Testis (tissue), 3 donors: ENCODE measurements around the gene GPR161. TPM values are rescaled to one million over a fixed set of nuclear protein-coding genes. Genes with fewer than 3 reads are reported as not detected.

Experiments
- DNase-seq: peaks from one replicate; pipeline ENCODE4 v3.0.0-alpha.2; 2019
- H3K27ac ChIP-seq, 2 donors: fragments of 200-600 bp; sonication (generic); one replicate each; pipeline ENCODE4 v1.5.1; 2019
- H3K27me3 ChIP-seq: fragments of 200-600 bp; sonication (generic); one replicate; pipeline ENCODE4 v1.5.1; 2019
- H3K36me3 ChIP-seq: fragments of 200-600 bp; sonication (generic); one replicate; pipeline ENCODE4 v1.5.1; 2017; ENCODE audit warnings: low read depth; ENCODE audit errors: missing control alignments
- H3K4me1 ChIP-seq: fragments of 200-600 bp; sonication (generic); one replicate; pipeline ENCODE4 v1.5.1; 2019
- H3K4me3 ChIP-seq, 2 donors: fragments of 200-600 bp; sonication (generic); one replicate each; pipeline ENCODE4 v1.5.1; 2017 to 2019
- H3K9me3 ChIP-seq: fragments of 200-600 bp; sonication (generic); one replicate; pipeline ENCODE4 v1.5.1; 2017
- POLR2A ChIP-seq: fragments of 450-650 bp; IDR thresholded peaks from one replicate; pipeline ENCODE4 v1.6.1; 2017; ENCODE audit warnings: antibody characterized with exemption, mild to moderate bottlenecking, moderate library complexity
- WGBS, 2 donors: methylation state at CpG; one replicate each; pipeline ENCODE4 v1.1.5; 2018; 5-methylcytosine and 5-hydroxymethylcytosine counted together
- intact Hi-C: fragments of 100-400 bp; cut with DNase I; formaldehyde crosslinking; loops from one replicate; pipeline ENCODE4 v1.15.1; 2023; ENCODE audit warnings: low total_unique reads
- polyA plus RNA-seq: library from polyadenylated mRNA; stranded (reverse); fragments of 350-450 nt; fragmentation: Illumina TruSeq; extraction: RNeasy Lipid Tissue Mini Kit (QIAGEN cat#74804); gene quantifications from one replicate; pipeline ENCODE4 v1.2.3, GENCODE V29; 2014; ENCODE audit warnings: low read depth, low replicate concordance; ENCODE audit not compliant: insufficient read depth
- total RNA-seq, 2 donors: library from RNA; depleted of rRNA; stranded (reverse); fragments of >200 nt; gene quantifications; one replicate each; pipeline ENCODE4 v1.2.3, GENCODE V29; 2016
- TF ChIP-seq, protein P1 (sequence below), 3 experiments: fragments of 450-650 bp in 2 of 3; fragments of 200-600 bp in 1 of 3; sonication (generic) in 1 of 3; IDR thresholded peaks; one replicate each; pipeline ENCODE4 v1.5.1; 2016 to 2019; ENCODE audit warnings: antibody characterized with exemption in 3 of 3, mild to moderate bottlenecking in 2 of 3, moderate library complexity in 1 of 3

The GPR161 gene
- total and polyA plus RNA-seq, 3 donors from 2014 or later: 3.7 to 6.7 (median 6.1) TPM

DNA sequence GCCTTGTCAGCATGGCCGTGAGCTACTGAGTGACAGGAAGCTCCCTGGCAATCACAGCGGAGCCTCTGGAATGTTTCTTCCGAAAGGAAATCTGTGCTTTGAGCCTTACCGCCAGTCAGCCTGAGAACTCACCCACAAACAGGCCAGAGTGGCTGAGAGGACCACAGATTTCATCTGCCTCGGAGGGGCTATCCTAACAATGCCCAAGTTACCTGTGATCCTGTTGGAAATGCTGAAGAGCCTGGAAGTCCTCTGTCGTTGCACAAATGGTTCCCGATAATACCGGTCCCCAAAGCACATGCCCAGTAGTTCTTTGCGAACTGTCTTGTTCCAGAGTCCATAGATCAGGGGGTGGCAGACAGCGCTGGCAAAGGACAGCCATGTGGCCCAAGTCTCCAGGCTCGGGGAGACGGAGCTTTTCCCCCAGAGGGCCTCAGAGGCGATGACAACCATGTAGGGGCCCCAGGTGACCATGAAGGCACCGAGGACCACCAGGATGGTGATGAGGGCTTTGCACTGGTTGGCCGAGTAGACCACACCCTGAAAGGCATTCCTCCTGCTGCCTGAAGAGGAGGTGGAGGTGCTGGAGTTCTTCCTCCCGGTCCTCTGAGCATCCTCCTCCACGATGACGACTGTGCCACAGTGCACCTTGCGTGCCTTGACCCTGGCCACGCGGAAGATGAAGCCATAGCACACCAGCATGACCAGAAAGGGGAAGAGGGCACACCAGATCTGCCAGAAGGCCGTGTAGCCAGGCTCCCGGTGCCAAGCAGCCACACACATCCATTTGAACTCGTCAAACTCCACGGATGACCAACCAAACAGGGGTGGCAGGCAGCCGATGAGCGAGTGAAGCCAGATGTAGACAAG, 40.2 kb downstream of the GPR161 start:
- no peak for TF ChIP-seq POLR2A
- TF ChIP-seq, protein P1, sequence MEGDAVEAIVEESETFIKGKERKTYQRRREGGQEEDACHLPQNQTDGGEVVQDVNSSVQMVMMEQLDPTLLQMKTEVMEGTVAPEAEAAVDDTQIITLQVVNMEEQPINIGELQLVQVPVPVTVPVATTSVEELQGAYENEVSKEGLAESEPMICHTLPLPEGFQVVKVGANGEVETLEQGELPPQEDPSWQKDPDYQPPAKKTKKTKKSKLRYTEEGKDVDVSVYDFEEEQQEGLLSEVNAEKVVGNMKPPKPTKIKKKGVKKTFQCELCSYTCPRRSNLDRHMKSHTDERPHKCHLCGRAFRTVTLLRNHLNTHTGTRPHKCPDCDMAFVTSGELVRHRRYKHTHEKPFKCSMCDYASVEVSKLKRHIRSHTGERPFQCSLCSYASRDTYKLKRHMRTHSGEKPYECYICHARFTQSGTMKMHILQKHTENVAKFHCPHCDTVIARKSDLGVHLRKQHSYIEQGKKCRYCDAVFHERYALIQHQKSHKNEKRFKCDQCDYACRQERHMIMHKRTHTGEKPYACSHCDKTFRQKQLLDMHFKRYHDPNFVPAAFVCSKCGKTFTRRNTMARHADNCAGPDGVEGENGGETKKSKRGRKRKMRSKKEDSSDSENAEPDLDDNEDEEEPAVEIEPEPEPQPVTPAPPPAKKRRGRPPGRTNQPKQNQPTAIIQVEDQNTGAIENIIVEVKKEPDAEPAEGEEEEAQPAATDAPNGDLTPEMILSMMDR (IDR thresholded peaks at IDR 0.05): no peak

DNA sequence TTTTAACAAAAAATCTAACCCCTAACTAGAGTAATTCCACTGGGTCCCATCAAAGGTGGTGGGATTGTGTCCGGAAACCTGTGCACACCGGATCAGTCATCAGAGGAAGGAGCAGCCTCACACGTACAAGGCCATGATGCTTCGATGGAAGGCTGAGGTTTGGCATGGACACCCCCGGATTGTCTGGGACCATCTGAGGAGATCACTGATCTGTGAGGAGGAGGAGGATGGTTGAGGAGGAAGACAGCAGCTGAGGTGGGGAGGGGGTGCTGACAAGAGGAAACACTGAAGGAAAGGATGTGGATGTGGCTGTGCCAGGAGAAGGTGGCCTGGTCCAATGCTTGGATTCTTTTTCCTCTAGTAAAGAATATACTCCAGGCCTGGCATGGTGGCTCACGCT, 41.3 kb downstream of the GPR161 start:
- TF ChIP-seq POLR2A: no peak
- 91 to 94% methylated on average over 6 of the region's 6 CpGs for WGBS, 2 donors

More for the DNA sequence above, 40.2 kb downstream of the GPR161 start:
- Histone ChIP-seq H3K9me3 (no peaks in the 10 kb centered on the region), H3K27ac (no peak overlapping the region), H3K4me1 (peaks cover 27% of the 10 kb centered on the region), H3K36me3 (no peaks in the 10 kb centered on the region), H3K4me3 (no peak overlapping the region), H3K27me3 (no peaks in the 10 kb centered on the region)
- DNase-seq: no peak
- intact Hi-C loops: no loop called here
- WGBS, 2 donors: 92 to 95% methylated on average over 22 to 27 of the region's 27 CpGs

DNA sequence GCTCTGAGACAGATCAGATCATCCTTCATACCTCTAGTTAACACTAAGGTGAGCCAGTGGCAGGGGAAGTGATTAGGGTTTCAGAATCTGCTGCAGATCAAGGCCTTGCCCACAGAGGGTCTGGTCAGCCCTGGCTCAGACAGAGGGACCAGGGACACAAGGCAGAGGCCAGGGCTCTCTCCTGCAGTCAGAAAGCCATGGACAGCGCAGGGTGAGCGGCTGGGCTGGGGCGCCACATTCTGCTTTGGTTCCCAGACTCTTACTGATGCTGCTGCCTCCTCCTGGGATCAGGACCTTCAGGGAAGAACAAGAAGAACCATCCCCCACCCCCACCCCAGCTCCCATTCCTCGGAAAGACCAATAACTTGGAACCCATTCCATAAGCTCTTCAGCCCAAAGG, 43.1 kb downstream of the GPR161 start:
- peak overlapping the region in 1 of 2 donors; percentile 82 for H3K27ac ChIP-seq
- WGBS, 2 donors: 85 to 96% methylated on average over 3 to 4 of the region's 4 CpGs
- no peaks in the 10 kb centered on the region for H3K27me3 ChIP-seq
- no peaks in the 10 kb centered on the region for H3K9me3 ChIP-seq
- no peaks in the 10 kb centered on the region for H3K36me3 ChIP-seq
- no peak for DNase-seq
- TF ChIP-seq, protein P1 (IDR thresholded peaks at IDR 0.05): no peak
- no peak for TF ChIP-seq POLR2A
- H3K4me3 ChIP-seq: no peak overlapping the region
- intact Hi-C loops: no loop called here
- peaks cover 35% of the 10 kb centered on the region for H3K4me1 ChIP-seq

More for the DNA sequence above, 41.3 kb downstream of the GPR161 start:
- no peak overlapping the region for H3K27ac ChIP-seq
- H3K4me3 ChIP-seq: no peak overlapping the region
- DNase-seq: no peak
- no peaks in the 10 kb centered on the region for H3K36me3 ChIP-seq
- H3K9me3 ChIP-seq: no peaks in the 10 kb centered on the region
- H3K4me1 ChIP-seq: peaks cover 32% of the 10 kb centered on the region
- intact Hi-C loops: no loop called here
- H3K27me3 ChIP-seq: no peaks in the 10 kb centered on the region

DNA sequence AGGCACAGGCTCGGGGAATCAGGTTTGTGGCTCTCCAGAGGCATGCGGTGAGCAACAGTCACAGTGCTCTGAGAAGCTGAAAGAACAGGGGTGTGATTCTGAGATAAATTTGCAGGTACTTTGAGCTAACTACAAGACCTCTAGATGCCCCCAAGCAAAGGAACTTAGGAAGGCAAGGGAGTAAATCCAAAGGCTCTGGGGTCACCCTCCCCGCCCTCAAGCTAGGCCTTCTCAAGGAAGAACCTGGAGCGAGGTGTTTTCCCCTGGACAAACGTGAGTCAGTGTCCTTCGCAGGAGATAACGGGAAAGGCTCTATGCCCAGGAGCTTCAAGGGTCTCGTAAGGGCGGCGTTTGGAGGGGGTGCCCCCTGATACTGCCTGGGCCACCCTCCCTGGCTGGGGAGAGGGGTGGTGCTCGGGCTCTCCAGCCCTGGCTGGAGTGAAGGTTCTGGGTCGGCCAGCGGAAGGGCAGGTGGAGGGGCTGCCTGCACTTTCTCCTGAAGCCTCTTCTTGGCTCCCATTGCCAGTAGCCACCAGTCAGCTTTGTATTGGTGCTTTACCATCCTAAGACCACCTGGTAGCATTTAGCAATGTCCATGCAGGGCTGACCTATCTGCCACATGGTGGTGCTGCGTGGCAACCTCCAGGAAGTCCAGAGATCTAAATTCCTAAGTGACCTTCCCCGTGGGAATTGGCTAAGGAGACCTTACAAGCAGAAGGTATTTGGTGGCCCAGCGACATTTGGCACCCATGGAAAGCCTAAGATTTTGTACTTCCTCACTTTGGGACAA, 44.0 kb downstream of the GPR161 start:
- intact Hi-C loops: no loop called here
- no peak overlapping the region for H3K4me3 ChIP-seq
- H3K9me3 ChIP-seq: no peaks in the 10 kb centered on the region
- peak overlapping the region; percentile 77 to 82 for H3K27ac ChIP-seq
- 56 to 62% methylated on average over 14 to 16 of the region's 16 CpGs for WGBS, 2 donors
- H3K4me1 ChIP-seq: peaks cover 35% of the 10 kb centered on the region
- TF ChIP-seq, protein P1 (IDR thresholded peaks at IDR 0.05): peak in 2 of 3 experiments; percentile 15 to 19
- no peak for TF ChIP-seq POLR2A
- DNase-seq: peak; percentile 48
- H3K36me3 ChIP-seq: no peaks in the 10 kb centered on the region
- no peaks in the 10 kb centered on the region for H3K27me3 ChIP-seq
